CD1c-positive myeloid dendritic cell (primary cell): ENCODE measurements around the gene HLX.
A peak's percentile ranks its signal among the peaks of the same experiment; 100 is the strongest.

Source experiments
- DNase-seq: peaks from one replicate; pipeline ENCODE4 v3.0.0-alpha.2; 2016; ENCODE audit errors: extremely low spot score

Gene HLX

DNA sequence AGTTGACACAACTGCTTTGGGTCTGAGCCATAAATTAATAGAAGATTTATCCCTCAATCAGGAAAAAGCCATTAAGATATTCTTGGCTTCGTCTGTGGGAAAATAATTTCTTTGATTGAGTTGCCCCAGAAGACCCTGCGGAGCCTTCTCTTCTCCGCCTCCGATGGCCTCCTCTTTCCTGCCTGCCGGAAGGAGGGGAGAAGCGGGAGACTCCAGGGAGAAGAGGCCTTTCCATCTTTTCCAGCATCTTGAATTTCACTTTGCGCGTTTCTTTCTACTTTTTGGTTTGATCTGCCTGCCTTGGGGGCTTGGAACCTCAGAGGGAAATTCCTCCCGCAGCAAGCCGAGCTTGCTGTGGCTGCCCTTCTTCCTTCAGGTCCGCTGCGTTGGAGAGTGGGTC, 16.8 kb downstream of the HLX start:
- no peak for DNase-seq

- no peak for DNase-seq
Observed at GRCh38 chr1:220900842-220901241, 21.6 kb downstream of the HLX start.

DNA sequence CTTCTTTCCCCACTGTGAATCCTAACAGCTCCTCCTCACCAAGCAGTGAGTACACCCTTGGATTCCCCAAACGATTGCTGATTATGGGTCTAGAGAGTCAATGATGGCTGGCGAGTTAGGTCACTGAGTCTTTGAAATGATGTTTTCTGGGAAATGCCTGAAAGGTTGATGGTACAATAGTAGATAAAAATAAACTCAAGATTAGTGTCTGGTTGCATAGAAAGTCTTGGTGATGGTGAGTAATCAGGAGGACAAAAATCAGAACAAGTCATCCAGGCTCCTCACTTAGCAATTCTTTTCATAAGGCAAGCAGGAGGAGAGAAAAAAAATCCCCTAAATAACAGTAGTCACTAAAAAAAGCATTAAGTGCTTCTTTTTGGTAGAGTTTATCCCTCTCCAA, 22.6 kb downstream of the HLX start:
- DNase-seq, result no peak

GRCh38 chr1:220902916-220903315, 23.7 kb downstream of the HLX start:
- no peak for DNase-seq

DNA sequence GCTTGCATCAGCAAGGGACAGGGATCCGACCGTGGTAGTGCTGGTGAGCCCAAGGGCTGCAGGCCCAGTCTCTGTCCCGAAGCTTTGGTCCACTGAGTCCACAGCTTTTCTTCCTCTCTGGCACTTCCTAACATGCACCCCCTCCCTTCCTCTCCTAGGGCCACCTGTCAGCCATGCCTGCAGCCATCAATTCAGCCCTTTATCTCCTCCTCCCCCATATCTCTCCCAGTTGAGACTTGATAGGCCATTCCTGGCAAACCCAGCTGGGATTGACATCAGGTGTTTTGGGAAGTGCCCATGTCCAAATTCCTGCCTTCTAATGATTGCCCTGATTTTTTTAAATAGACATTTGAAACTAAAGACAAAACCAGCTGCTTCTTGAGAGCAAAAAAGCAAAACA, 25.6 kb downstream of the HLX start:
- no peak for DNase-seq

DNA sequence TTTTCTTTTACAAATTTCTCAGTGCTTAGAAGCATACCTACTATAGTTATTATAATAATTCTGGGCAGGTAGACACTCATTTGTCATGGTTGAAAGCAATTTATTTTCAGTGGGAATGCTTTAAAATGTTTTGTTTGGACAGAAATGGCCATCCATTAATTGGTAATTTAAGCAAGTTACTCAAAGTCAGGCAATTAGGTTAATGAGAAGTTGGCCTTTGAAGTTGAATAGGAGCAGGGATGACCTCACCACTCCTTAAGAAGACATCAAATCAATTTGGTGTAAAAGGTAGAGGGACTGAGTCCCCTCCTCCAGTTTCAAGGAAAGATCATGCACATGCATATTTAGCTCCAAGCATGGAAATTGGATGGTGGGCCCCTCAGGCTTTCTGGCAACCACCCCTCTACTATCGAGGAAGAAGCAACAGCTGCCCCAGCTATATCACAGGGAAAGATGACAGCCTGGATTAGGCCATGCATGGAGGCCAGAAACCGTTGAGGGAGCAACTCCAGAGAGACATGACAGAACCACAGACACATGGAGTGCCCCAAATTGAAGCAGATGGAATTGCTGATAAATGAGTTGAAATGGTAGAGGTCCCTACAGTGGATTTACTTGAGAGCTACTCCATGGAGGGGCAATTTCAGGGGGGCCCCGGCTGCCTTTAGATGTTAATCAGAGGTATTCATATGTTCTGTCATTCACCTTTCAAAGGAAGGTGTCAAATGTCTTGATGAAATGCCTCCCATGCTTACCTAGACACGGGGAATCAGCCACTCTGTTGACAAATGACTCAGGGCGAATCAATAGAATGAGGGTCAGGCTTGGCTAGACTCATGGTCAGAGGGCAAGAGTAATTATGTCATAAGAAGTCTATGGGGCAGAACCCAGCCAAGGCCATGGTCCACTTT, 26.7 kb downstream of the HLX start:
- DNase-seq, result no peak

GRCh38 chr1:220906561-220907334, 27.5 kb downstream of the HLX start:
- DNase-seq, result no peak

GRCh38 chr1:220908757-220909156, 29.5 kb downstream of the HLX start:
- DNase-seq, result no peak

- DNase-seq, result no peak
Observed at GRCh38 chr1:220910021-220910420, 30.8 kb downstream of the HLX start.

DNA sequence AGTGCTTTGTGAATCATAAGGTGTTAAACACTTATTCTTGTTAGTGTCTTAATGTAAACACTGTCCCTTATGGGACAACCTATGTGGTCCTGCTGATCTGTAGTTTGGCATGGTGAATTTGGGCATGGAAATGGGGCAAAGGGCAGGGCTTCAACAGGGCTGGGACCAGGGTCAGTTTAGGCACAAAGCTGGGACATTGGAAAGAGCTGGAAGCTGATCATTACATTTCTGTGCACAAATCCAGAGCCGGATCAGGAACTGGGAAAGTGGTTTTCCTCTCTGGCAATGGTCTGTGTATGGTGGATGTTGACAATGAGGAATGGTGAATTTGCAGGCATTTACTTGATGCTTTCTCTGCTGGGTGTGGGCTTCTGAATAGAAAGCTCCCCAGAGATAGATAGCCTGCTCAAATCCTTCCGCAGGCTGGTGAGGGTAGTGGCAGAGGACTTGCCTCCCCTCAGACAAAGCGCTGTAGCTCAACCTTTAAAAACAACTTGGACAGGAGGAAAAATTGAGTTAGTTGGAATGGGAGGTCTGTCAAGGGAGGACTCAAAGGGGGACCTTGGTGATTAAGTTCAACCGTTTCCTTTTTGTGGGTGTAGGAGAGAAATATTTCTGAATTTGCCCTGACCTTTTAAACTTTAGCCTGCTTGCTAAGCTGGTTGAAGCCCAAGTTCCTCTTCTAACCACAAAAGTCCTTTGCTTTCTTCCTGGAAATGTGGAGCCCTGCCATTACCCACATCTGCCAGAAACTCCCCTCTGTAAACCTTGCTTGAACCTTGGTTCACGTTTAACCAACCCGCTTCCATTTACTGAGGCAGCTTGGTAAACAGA, 35.3 kb downstream of the HLX start:
- peak; percentile 77 for DNase-seq

GRCh38 chr1:220915117-220915440, 35.8 kb downstream of the HLX start:
- no peak for DNase-seq

GRCh38 chr1:220915954-220916353, 36.7 kb downstream of the HLX start:
- DNase-seq, result no peak

DNA sequence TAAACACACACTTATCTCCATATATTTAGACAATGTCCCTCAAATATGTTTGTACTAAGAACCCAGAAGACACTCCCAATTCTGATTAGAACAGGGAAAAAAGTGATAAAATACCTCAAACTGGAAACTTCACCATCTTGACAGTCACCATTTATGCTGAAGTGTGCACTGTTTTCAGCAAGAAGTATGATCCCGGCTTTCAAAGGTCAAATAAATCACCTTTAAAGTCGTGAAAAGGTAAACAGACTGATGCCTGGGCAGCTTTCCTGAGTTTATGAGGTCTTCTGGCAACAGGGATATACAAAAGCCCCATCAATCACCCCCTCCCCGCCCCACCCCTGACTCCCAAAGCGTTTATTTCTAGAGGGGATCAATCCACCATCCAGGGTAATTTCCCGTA, 37.9 kb downstream of the HLX start:
- DNase-seq, result no peak

- DNase-seq, result no peak
Observed at GRCh38 chr1:220917535-220918209, 38.4 kb downstream of the HLX start.

GRCh38 chr1:220918285-220918951, 39.2 kb downstream of the HLX start:
- no peak for DNase-seq

DNA sequence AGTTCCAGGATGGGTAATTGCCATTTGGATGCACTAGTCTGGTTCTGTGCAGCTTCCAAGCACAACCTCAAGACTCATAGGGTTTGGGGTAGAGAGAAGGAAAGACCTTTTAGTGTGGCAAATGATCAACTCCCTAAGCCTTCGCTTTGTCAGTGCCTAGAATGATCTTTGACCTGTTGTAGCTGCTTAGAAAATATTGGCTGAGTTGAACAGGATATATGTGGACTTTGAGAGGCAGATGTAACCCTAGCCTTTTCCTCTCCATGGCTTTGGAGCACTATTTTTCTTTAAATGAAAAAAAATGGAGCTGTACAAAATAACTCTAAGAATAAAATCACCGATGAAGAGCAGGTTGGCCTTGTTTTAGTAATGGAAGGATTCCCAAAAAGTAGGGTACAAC, 41.7 kb downstream of the HLX start:
- no peak for DNase-seq

DNA sequence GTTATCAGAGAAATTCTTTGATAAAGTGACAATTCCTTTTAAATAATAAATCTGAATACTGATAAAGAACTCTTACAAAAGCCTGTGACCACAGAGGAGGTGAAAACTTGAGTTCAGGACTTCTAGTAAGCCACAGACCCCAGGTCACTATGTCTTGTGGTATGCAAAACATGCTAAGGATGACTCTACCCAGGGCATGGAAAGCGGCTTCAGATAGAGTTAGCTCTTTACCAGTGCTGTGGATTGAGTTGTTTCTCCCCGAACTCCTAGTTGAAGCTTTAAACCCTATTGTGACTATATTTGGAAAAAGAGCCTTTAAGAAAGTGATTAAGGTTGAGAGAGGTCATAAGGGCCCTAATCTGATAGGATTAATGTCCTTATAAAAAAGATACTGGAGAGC, 42.3 kb downstream of the HLX start:
- DNase-seq, result no peak

DNA sequence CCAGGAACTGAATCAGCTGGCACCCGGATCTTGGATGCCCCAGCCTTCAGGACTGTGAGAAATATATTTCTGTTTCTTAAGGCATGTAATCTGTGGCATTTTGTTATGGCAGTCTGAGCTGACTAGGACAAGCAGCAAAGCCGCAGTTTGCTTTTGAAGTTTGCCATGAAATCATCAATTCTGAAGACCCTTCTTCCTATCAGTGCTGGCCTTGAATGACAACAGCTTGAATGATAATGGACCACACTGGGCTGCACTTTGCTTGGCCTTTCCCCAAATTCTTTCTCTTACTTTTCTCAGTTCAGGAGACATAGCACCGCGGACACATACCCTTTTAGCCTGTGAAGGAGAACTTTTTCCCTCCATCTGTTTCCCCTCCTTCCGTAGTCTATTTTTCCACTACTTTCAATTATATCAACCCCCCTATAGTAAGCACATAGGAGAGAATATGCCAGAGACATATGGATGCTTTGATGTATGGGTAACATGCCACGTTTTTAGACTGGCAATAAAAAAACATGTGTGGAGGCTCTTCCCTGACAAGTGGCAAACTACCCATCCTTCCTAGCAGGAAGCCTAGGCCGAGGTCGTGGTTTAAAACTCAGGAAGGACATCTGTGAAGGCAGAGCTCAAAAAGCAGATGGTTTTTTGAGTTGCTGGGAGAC, 42.9 kb downstream of the HLX start:
- DNase-seq, result no peak

DNA sequence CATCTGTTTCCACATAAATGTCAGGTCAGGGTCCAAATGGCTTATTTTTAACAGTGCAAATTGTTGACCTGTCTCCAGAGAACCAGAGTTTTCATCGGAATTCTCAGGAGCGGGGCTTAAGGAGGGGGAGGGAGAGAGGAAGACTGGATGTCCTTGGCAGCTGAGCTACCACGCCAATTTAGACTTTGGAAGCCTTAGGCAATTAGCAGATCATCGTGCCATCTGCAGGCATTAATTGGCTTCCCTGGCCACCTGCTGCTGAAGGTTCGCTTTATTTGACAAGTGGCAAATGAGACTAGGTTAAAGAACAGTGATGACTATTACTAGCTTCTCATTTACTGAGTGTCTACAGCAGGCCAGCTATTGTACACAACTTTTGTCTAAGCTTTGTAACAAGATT, 43.7 kb downstream of the HLX start:
- no peak for DNase-seq

- DNase-seq, result no peak
Observed at GRCh38 chr1:220924331-220924970, 45.2 kb downstream of the HLX start.
